Activated CD4-positive, alpha-beta T cell treated with anti-CD3 and anti-CD28 coated beads, Interleukin-2, amount 10 ng/mL, durations not matched to agents 7 days and 5 days (primary cell): Measurements from ENCODE around the gene MTFP1. TPM values are rescaled to one million over a fixed set of nuclear protein-coding genes. Genes with fewer than 3 reads are reported as not detected.

Experiments
- CTCF ChIA-PET: fragments of 350-600 bp; sonication (Branson Sonifier 250); formaldehyde crosslinking; loops from one replicate; lab custom pipeline; 2021; ENCODE audit warnings: antibody characterized with exemption; lab: Charles Lee
- POLR2A ChIA-PET: fragments of 350-600 bp; sonication (Branson Sonifier 250); formaldehyde crosslinking; loops from one replicate; lab custom pipeline; 2021; ENCODE audit warnings: antibody characterized with exemption; lab: Charles Lee
- DNase-seq: peaks from one replicate; pipeline ENCODE4 v3.0.0-alpha.2; 2020
- H3K27ac Mint-ChIP-seq: one replicate; pipeline ENCODE4 v1.8.0; 2021; ENCODE audit warnings: mild to moderate bottlenecking, moderate library complexity, mixed read lengths
- H3K27me3 Mint-ChIP-seq: one replicate; pipeline ENCODE4 v1.8.0; 2021; ENCODE audit warnings: mixed read lengths
- H3K36me3 Mint-ChIP-seq: one replicate; pipeline ENCODE4 v1.8.0; 2021; ENCODE audit warnings: low read depth, mixed read lengths
- H3K4me1 Mint-ChIP-seq: one replicate; pipeline ENCODE4 v1.8.0; 2021; ENCODE audit warnings: mixed read lengths
- H3K4me3 Mint-ChIP-seq: one replicate; pipeline ENCODE4 v1.8.0; 2021; ENCODE audit warnings: mild to moderate bottlenecking, moderate library complexity, mixed read lengths
- H3K9me3 Mint-ChIP-seq: one replicate; pipeline ENCODE4 v1.8.0; 2021; ENCODE audit warnings: mixed read lengths
- total RNA-seq, 2 experiments: library from RNA; stranded (reverse); gene quantifications; one replicate each; pipeline ENCODE4 v1.2.3, GENCODE V29; 2021

Gene MTFP1
- total RNA-seq, 2 experiments from 2014 or later: 34.5 to 40.0 TPM

- H3K4me1 Mint-ChIP-seq: peaks cover 11% of the 10 kb centered on the region
- H3K36me3 Mint-ChIP-seq: peaks cover 13% of the 10 kb centered on the region
- ChIA-PET CTCF (interaction anchor here (0.9 to 3.2 kb wide), 5 partner anchors 9 to 118 kb away, joined by 3 to 12 read pairs (median 7); partner anchors contain the start of genes MTFP1 and SEC14L2), POLR2A (no interaction called here)
- no peak for DNase-seq
- no peaks in the 10 kb centered on the region for H3K9me3 Mint-ChIP-seq
- H3K27me3 Mint-ChIP-seq: no peaks in the 10 kb centered on the region
- H3K27ac Mint-ChIP-seq: no peak overlapping the region
- H3K4me3 Mint-ChIP-seq: no peak overlapping the region
Observed at GRCh38 chr22:30405731-30406130, 19.8 kb upstream of the MTFP1 start.

GRCh38 chr22:30406400-30406799 lies 19.2 kb upstream of the MTFP1 start:
- Mint-ChIP-seq H3K4me1 (peaks cover 13% of the 10 kb centered on the region), H3K9me3 (no peaks in the 10 kb centered on the region), H3K27ac (no peak overlapping the region), H3K27me3 (no peaks in the 10 kb centered on the region), H3K4me3 (no peak overlapping the region), H3K36me3 (peaks cover 17% of the 10 kb centered on the region)
- CTCF ChIA-PET: interaction anchor here (0.7 to 3.2 kb wide), 7 partner anchors 10 to 802 kb away, joined by 3 to 12 read pairs (median 7); partner anchors contain the start of genes MTFP1 and SEC14L2
- POLR2A ChIA-PET: no interaction called here
- no peak for DNase-seq

DNA sequence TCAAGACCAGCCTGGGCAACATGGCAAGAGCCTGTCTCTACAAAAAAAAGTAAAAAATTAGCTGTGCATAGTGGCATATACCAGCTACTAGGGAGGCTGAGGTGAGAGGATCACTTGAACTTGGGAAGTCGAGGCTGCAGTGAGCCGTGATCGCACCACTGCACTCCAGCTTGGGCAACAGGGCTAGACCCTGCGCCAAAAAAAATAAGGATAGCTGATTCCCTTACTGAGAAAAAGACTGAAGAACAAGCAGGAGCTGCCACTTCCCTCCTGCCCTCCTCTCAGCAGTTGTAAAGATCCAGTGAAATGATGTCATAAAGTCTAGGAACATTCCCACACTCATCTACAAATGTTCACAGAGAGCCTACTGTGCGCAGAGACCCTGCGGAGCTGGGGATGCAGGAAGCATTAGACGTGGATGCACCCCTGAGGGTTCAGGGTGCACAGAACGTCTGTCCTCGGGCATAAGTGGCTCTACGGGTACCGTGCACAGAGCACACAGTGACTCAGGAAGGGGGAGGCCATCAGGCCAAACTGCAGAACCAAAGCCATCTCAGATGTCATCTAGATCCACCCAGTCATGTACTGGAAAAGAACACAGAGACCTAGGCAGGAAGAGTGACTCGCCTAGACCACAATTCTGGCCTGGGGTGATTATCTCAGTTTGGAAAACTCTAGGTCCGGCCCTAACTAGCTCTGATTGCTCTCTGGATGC lies 17.0 kb upstream of the MTFP1 start:
- CTCF ChIA-PET: interaction anchor here (0.8 to 3.2 kb wide), 6 partner anchors 10 to 78 kb away, joined by 3 to 12 read pairs (median 4); partner anchors contain the start of gene RNF215
- no peaks in the 10 kb centered on the region for H3K9me3 Mint-ChIP-seq

DNA sequence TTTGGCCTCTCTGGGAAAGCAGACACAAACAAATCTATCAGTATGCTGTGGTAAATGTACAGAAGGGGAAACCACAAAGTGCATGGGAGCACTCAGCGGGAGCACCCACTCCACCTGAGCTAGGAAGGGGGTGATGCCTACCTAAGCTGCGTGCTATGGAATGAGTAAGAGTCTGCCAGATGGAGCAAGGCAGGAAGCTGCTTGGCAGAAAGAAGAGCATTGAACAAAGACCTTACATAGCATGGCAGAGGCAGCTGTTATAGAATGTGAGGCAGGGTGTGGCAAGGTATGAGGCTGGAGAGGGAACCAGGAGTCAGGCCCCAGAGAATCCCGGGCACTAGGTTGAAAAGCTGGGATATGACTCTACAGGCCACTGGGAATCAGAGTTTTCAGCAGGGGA lies 13.8 kb upstream of the MTFP1 start:
- H3K36me3 Mint-ChIP-seq: peaks cover 40% of the 10 kb centered on the region
- DNase-seq: no peak
- POLR2A ChIA-PET: no interaction called here

More for the DNA sequence above, 17.0 kb upstream of the MTFP1 start:
- no peak for DNase-seq
- POLR2A ChIA-PET: interaction anchor here (0.7 kb wide), 1 partner anchor 1053 kb away, joined by 5 read pairs; no protein-coding TSS in a partner anchor
- H3K4me3 Mint-ChIP-seq: no peak overlapping the region
- H3K27ac Mint-ChIP-seq: no peak overlapping the region
- H3K4me1 Mint-ChIP-seq: peaks cover 25% of the 10 kb centered on the region
- no peaks in the 10 kb centered on the region for H3K27me3 Mint-ChIP-seq
- H3K36me3 Mint-ChIP-seq: peaks cover 27% of the 10 kb centered on the region

DNA sequence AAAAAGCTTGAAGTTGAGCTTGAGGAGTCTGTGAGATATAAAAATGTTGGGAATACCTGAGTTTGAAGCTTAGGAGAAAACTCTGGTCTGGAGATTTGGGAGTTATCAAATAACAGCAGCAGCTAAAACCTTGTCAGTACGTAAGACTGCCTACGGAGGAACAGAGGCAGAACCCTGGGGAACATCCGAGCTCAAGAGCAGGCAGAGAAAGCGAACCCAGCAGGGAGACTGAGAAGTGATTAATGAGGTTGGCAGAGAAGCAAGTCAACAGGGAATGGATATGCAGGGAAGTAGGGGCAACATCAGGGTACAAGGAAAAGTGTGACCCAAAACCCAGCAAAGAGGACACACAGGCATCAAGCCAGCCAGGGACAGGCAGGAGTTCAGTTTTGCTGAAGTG lies 12.6 kb upstream of the MTFP1 start:
- ChIA-PET POLR2A (no interaction called here), CTCF (interaction anchor here (0.6 to 3.1 kb wide), 10 partner anchors 9 to 902 kb away, joined by 3 to 11 read pairs (median 4); partner anchors contain the start of gene SEC14L2)
- no peaks in the 10 kb centered on the region for H3K27me3 Mint-ChIP-seq
- no peak overlapping the region for H3K27ac Mint-ChIP-seq
- H3K36me3 Mint-ChIP-seq: peaks cover 47% of the 10 kb centered on the region
- H3K4me1 Mint-ChIP-seq: peaks cover 40% of the 10 kb centered on the region
- DNase-seq: no peak
- H3K4me3 Mint-ChIP-seq: no peak overlapping the region
- no peaks in the 10 kb centered on the region for H3K9me3 Mint-ChIP-seq

More for the DNA sequence above, 13.8 kb upstream of the MTFP1 start:
- peaks cover 40% of the 10 kb centered on the region for H3K4me1 Mint-ChIP-seq
- H3K27ac Mint-ChIP-seq: no peak overlapping the region
- H3K9me3 Mint-ChIP-seq: no peaks in the 10 kb centered on the region
- CTCF ChIA-PET: interaction anchor here (0.6 to 3.1 kb wide), 10 partner anchors 8 to 1617 kb away, joined by 3 to 11 read pairs (median 4); partner anchors contain the start of gene SEC14L2
- no peaks in the 10 kb centered on the region for H3K27me3 Mint-ChIP-seq
- H3K4me3 Mint-ChIP-seq: no peak overlapping the region

DNA sequence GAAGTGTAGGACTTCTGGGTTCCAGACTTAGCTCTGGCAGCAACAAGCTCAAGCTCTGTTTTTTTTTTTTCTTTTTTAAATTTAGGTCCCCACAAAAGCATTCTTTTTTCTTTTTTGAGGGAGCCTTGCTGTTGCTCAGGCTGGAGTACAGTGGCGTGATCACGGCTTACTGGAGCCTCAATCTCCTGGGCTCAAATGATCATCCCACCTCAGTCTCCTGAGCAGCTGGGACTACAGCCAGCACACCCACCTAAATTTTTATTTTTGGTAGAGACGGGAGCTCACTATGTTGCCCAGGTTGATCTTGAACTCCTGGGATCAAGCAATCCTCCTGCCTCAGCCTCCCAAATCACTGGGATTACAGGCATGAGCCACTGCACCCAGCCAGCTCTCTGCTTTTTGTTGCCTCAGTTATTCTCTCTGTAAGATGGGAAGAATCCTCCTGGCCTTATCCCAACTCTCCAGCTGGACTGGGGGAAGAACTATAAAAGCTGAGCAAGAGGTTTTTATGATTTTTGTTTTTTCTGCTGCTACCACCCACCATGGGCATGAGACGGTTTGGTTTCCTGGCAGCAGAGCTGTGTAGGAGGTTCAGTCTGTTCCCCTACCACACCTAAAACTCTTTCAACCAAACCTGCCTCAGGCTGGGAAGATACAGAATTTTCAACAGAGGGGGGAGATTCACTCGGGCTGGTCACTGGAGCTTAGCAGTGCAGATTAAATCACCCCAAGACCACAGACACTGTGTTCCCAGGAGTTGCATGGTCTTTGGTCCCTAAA lies 11.6 kb upstream of the MTFP1 start:
- DNase-seq: no peak
- POLR2A ChIA-PET: no interaction called here
- H3K9me3 Mint-ChIP-seq: no peaks in the 10 kb centered on the region
- H3K27ac Mint-ChIP-seq: no peak overlapping the region
- H3K4me1 Mint-ChIP-seq: peaks cover 33% of the 10 kb centered on the region
- peaks cover 56% of the 10 kb centered on the region for H3K36me3 Mint-ChIP-seq
- no peaks in the 10 kb centered on the region for H3K27me3 Mint-ChIP-seq
- H3K4me3 Mint-ChIP-seq: no peak overlapping the region
- CTCF ChIA-PET: interaction anchor here (0.6 to 2.5 kb wide), 13 partner anchors 9 to 903 kb away, joined by 3 to 18 read pairs (median 3); partner anchors contain the start of genes MTFP1, RNF215 and SEC14L2

DNA sequence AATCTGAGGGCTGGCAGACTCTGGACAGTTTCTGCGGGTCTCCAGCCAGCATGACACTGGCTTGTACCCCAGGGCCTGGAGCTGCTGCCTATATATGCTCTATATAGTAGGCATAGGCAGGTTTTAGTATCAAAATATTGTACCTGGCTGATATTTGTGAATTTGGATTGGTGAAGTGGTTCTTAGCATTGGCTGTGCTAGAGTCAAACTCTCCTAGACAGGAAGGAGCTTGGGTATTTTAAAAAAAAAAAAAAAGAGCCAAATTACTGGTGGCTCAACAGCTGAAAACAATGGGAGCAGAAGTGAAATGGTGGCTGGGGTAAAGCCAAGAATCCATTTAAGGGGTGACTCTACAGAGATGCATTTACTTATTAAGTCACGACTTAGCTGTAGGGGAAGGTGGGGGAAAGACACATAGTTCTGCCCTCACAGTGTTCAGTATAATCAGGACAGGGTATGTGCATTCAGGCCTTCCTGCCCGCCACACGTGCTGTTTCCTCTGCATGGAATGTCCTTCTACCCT lies 11.0 kb upstream of the MTFP1 start:
- POLR2A ChIA-PET: no interaction called here
- Mint-ChIP-seq H3K4me3 (no peak overlapping the region), H3K4me1 (peaks cover 31% of the 10 kb centered on the region), H3K9me3 (no peaks in the 10 kb centered on the region), H3K27me3 (no peaks in the 10 kb centered on the region), H3K27ac (no peak overlapping the region), H3K36me3 (peaks cover 56% of the 10 kb centered on the region)
- no peak for DNase-seq
- CTCF ChIA-PET: interaction anchor here (1.0 to 2.5 kb wide), 10 partner anchors 8 to 89 kb away, joined by 3 to 18 read pairs (median 3); partner anchors contain the start of genes MTFP1, RNF215 and SEC14L2

DNA sequence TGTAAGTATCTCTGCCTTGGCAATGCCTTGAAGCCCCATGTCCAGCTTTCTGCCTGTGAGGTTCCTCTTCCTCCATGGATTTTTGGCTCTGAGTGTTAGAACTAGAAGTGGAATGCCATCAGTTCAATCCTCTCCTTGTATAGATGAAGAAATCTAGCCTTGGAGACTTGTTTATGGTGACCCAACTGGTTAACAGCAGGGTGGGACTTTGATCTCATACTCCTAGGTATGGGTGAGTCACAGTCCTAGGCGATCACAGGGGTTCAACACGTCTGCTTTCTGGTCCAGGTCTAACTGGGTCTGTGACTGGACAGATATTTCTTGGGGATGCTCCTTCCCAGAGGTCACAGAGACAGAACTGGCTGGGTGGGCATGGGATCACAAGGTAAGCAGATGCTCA lies 9.2 kb upstream of the MTFP1 start:
- ChIA-PET POLR2A (no interaction called here), CTCF (no interaction called here)
- Mint-ChIP-seq H3K4me1 (peaks cover 40% of the 10 kb centered on the region), H3K4me3 (no peak overlapping the region), H3K9me3 (no peaks in the 10 kb centered on the region), H3K27ac (no peak overlapping the region), H3K27me3 (no peaks in the 10 kb centered on the region), H3K36me3 (peaks cover 52% of the 10 kb centered on the region)
- DNase-seq: no peak

- Mint-ChIP-seq H3K36me3 (peaks cover 50% of the 10 kb centered on the region), H3K9me3 (no peaks in the 10 kb centered on the region), H3K4me3 (no peak overlapping the region), H3K27ac (no peak overlapping the region), H3K4me1 (peaks cover 43% of the 10 kb centered on the region), H3K27me3 (no peaks in the 10 kb centered on the region)
- ChIA-PET POLR2A (no interaction called here), CTCF (no interaction called here)
- no peak for DNase-seq
Observed at GRCh38 chr22:30416837-30417236, 8.7 kb upstream of the MTFP1 start.

DNA sequence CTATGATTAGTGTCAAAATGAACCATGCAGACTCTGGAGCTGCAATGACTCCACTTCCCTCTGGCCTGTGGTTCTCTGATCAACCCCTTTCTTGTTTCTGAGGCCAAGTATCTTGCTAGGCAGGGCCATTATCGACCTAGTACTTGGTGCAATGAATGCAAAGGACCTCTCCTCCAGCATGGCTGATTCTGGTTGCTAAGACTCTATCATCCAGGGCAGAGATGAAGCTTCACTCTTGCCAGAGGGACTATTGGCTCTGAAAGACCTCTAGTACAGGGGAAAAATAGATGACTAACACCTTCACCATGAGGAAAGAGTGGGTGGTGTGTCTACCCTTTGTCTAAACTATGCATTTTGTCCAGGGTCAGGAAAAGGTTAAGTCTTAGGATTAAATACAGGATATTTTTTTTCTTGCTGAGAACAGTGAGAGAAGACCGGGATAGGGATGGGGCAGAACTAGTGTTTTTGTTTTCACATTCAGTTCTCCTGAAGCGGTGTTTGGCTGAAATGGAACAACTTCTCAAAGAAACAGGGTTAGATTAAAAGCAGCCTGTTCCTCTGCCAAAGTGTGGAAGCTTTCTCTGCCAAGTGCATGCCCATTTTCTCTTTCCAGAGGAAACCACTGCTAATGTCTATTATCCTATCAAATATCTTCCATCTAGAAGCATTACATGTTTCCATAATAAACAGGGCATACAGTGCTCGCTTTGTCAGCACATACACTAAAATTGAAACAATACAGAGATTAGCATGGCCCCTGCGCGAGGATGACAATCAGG lies 5.0 kb upstream of the MTFP1 start:
- peaks cover 47% of the 10 kb centered on the region for H3K4me1 Mint-ChIP-seq
- no peak for DNase-seq
- no peaks in the 10 kb centered on the region for H3K27me3 Mint-ChIP-seq
- H3K36me3 Mint-ChIP-seq: peaks cover 42% of the 10 kb centered on the region
- no peak overlapping the region for H3K4me3 Mint-ChIP-seq
- H3K27ac Mint-ChIP-seq: no peak overlapping the region
- POLR2A ChIA-PET: no interaction called here
- no peaks in the 10 kb centered on the region for H3K9me3 Mint-ChIP-seq
- CTCF ChIA-PET: interaction anchor here (0.6 to 4.8 kb wide), 4 partner anchors 9 to 132 kb away, joined by 3 to 28 read pairs (median 6); no protein-coding TSS in a partner anchor

- no peak for DNase-seq
- Mint-ChIP-seq H3K27ac (peak overlapping the region; percentile 99), H3K27me3 (no peaks in the 10 kb centered on the region), H3K4me1 (peaks cover 55% of the 10 kb centered on the region), H3K4me3 (peak overlapping the region; percentile 99), H3K36me3 (peaks cover 34% of the 10 kb centered on the region), H3K9me3 (no peaks in the 10 kb centered on the region)
- POLR2A ChIA-PET: interaction anchor here (0.7 to 0.8 kb wide), 2 partner anchors 12 to 29 kb away, joined by 3 to 5 read pairs; no protein-coding TSS in a partner anchor
- CTCF ChIA-PET: interaction anchor here (0.5 to 7.4 kb wide), 13 partner anchors 7 to 1655 kb away, joined by 3 to 91 read pairs (median 5); partner anchors contain the start of genes RNF215 and SEC14L2
Observed at GRCh38 chr22:30421695-30422480, 3.7 kb upstream of the MTFP1 start.
